ENCODE data around the gene DAND5.

DAND5 gene

DNA sequence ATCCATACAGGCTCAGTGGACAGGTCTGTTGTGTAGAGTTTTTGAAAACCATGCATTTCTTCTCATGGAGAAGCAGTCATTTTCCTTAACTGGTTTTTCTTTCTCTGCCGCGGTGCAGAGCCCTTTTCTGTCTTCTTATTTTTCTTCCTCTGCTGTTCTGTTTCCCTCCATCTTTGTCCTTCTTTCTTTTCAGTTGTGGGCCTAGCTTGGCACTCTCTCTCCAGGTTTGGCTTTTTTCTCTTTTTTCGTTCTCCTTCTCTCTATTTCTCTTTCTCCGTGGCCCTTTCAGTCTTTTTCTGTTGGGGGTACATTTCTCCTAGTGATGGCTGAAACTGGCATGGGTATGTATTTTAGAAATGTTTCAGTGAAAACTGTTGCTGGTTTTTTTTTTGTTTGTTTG lies 50.0 kb downstream of the DAND5 start:
- H3K4me3 ChIP-seq (ENCODE audit: low read depth, low read length), result peak overlapping the region; percentile 49
- TF ChIP-seq, protein P1, sequence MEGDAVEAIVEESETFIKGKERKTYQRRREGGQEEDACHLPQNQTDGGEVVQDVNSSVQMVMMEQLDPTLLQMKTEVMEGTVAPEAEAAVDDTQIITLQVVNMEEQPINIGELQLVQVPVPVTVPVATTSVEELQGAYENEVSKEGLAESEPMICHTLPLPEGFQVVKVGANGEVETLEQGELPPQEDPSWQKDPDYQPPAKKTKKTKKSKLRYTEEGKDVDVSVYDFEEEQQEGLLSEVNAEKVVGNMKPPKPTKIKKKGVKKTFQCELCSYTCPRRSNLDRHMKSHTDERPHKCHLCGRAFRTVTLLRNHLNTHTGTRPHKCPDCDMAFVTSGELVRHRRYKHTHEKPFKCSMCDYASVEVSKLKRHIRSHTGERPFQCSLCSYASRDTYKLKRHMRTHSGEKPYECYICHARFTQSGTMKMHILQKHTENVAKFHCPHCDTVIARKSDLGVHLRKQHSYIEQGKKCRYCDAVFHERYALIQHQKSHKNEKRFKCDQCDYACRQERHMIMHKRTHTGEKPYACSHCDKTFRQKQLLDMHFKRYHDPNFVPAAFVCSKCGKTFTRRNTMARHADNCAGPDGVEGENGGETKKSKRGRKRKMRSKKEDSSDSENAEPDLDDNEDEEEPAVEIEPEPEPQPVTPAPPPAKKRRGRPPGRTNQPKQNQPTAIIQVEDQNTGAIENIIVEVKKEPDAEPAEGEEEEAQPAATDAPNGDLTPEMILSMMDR (IDR thresholded peaks at IDR 0.05; ENCODE audit: control insufficient read depth, extremely low read depth, insufficient read depth), result no peak

DNA sequence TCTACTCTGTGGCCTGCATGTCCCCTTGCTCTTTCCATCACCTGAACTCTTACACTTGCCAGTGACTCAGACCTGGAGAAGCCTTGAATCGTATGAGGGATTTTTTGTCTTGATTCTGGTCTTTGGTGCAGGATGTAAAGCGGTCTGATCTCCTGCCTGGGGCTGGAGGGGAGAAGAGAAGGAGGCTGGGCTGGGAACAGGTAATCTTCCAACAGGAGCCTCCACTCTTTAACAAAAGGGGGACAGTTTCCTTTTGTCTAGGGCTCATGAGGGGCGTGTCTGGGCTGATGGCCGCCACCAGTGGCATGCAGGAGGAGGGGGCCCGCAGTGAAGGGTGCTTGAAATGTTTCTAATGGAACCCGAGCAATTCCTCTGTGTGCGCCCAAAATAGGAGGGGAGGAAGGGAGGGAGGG lies 50.6 kb downstream of the DAND5 start:
- peak overlapping the region; percentile 49 for H3K4me3 ChIP-seq (ENCODE audit: low read depth, low read length)
- TF ChIP-seq, protein P1 (IDR thresholded peaks at IDR 0.05; ENCODE audit: control insufficient read depth, extremely low read depth, insufficient read depth), result no peak
- DNase-seq (ENCODE audit: low read depth), result no peak

More for the DNA sequence above, 50.0 kb downstream of the DAND5 start:
- DNase-seq (ENCODE audit: low read depth), result no peak

- no peak for DNase-seq (ENCODE audit: low read depth)
- peak overlapping the region; percentile 60 for H3K4me3 ChIP-seq (ENCODE audit: low read depth, low read length)
- TF ChIP-seq, protein P1 (IDR thresholded peaks at IDR 0.05; ENCODE audit: control insufficient read depth, extremely low read depth, insufficient read depth), result no peak
Observed at GRCh38 chr19:13022111-13022858, 52.9 kb downstream of the DAND5 start.

GRCh38 chr19:13022859-13023636 lies 53.7 kb downstream of the DAND5 start:
- TF ChIP-seq, protein P1 (IDR thresholded peaks at IDR 0.05; ENCODE audit: control insufficient read depth, extremely low read depth, insufficient read depth), result no peak
- DNase-seq (ENCODE audit: low read depth), result peak; percentile 92
- peak overlapping the region; percentile 60 for H3K4me3 ChIP-seq (ENCODE audit: low read depth, low read length)

- peak overlapping the region; percentile 60 for H3K4me3 ChIP-seq (ENCODE audit: low read depth, low read length)
- DNase-seq (ENCODE audit: low read depth), result no peak
- TF ChIP-seq, protein P1 (IDR thresholded peaks at IDR 0.05; ENCODE audit: control insufficient read depth, extremely low read depth, insufficient read depth), result no peak
Observed at GRCh38 chr19:13023656-13024055, 54.3 kb downstream of the DAND5 start.
